ENCODE results near the gene NUB1. TPM values are rescaled to one million over a fixed set of nuclear protein-coding genes. Genes with fewer than 3 reads are reported as not detected.

NUB1 gene
- total RNA-seq, 1 donor from 2014 or later = 61.7 TPM

DNA sequence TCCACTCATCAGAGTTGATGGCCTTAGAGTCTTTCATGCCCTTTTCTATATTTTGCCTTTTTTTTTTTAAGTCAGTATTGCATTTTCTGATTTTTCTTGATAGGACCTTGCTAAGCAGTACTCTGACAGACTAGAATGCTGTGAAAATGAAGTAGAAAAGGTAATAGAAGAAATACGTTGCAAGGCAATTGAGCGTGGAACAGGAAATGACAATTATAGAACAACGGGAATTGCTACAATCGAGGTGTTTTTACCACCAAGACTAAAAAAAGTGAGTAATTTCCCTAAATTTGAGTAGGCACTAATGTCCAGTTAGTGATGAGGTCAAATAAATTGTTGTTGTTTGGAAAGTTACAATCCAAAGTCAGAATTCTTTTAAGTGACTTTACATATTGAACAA, 7.4 kb downstream of the NUB1 start:
- H3K36me3 Mint-ChIP-seq (ENCODE audit: unreplicated experiment) = peaks cover 41% of the 10 kb centered on the region
- no peak overlapping the region for H3K27ac Mint-ChIP-seq (ENCODE audit: unreplicated experiment)
- no peak overlapping the region for H3K4me3 Mint-ChIP-seq (ENCODE audit: unreplicated experiment)
- H3K27me3 Mint-ChIP-seq (ENCODE audit: unreplicated experiment) = no peaks in the 10 kb centered on the region
- DNase-seq (ENCODE audit: extremely low spot score, unreplicated experiment) = no peak
- no peak for TF ChIP-seq CTCF (IDR thresholded peaks at IDR 0.05)
- no peaks in the 10 kb centered on the region for H3K9me3 Mint-ChIP-seq (ENCODE audit: unreplicated experiment)
- H3K4me1 Mint-ChIP-seq (ENCODE audit: unreplicated experiment) = peaks cover 9% of the 10 kb centered on the region

DNA sequence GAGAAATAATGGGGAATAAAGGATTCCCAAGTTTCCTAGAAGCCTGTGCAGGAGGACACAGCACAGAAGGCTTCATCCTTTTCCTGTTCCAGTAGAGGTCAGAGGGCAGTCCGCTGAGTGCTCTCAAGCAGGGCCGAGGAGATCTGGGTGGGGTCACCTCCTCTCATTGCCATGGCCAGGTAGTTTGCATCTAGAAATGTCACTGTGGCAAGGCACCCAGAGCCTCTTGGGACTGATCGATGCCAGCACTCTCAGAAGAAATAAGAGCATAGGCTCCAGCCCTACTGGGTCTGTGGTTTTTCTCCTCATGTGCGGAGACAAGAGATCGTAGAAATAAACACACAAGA, 7.9 kb downstream of the NUB1 start:
- no peaks in the 10 kb centered on the region for H3K9me3 Mint-ChIP-seq (ENCODE audit: unreplicated experiment)
- H3K36me3 Mint-ChIP-seq (ENCODE audit: unreplicated experiment) = peaks cover 46% of the 10 kb centered on the region
- no peak for DNase-seq (ENCODE audit: extremely low spot score, unreplicated experiment)
- H3K4me3 Mint-ChIP-seq (ENCODE audit: unreplicated experiment) = no peak overlapping the region
- no peaks in the 10 kb centered on the region for H3K27me3 Mint-ChIP-seq (ENCODE audit: unreplicated experiment)
- no peak overlapping the region for H3K27ac Mint-ChIP-seq (ENCODE audit: unreplicated experiment)
- peaks cover 9% of the 10 kb centered on the region for H3K4me1 Mint-ChIP-seq (ENCODE audit: unreplicated experiment)
- TF ChIP-seq CTCF (IDR thresholded peaks at IDR 0.05) = no peak

DNA sequence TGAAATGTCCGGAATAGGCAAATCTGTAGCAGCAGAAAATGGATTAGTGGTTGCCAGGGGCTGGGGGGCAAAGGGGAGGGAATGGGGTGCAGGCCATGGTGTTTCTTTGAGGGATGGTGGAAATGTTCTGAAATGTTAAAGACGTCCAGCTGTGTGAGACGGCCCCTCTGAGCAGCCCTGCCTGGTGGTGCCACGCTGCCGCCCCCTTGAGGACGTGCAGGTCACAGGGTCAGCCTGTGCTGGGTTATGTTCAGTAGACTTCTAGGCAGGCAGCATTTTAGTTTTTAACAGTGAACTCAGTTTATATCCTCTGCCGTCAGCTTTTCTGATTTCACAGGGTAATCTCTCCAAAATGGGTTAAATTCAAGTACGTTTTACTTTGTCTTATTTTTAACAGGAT, 9.4 kb downstream of the NUB1 start:
- Mint-ChIP-seq H3K4me3 (ENCODE audit: unreplicated experiment) (no peak overlapping the region), H3K9me3 (ENCODE audit: unreplicated experiment) (no peaks in the 10 kb centered on the region)

GRCh38 chr7:151351967-151352366, 10.4 kb downstream of the NUB1 start:
- no peak for TF ChIP-seq CTCF (IDR thresholded peaks at IDR 0.05)
- H3K36me3 Mint-ChIP-seq (ENCODE audit: unreplicated experiment) = peaks cover 56% of the 10 kb centered on the region
- no peak for DNase-seq (ENCODE audit: extremely low spot score, unreplicated experiment)
- no peaks in the 10 kb centered on the region for H3K27me3 Mint-ChIP-seq (ENCODE audit: unreplicated experiment)
- H3K4me1 Mint-ChIP-seq (ENCODE audit: unreplicated experiment) = peaks cover 7% of the 10 kb centered on the region
- H3K27ac Mint-ChIP-seq (ENCODE audit: unreplicated experiment) = no peak overlapping the region
- no peak overlapping the region for H3K4me3 Mint-ChIP-seq (ENCODE audit: unreplicated experiment)
- no peaks in the 10 kb centered on the region for H3K9me3 Mint-ChIP-seq (ENCODE audit: unreplicated experiment)

More for the DNA sequence above, 9.4 kb downstream of the NUB1 start:
- Mint-ChIP-seq H3K27me3 (ENCODE audit: unreplicated experiment) (no peaks in the 10 kb centered on the region), H3K27ac (ENCODE audit: unreplicated experiment) (no peak overlapping the region), H3K36me3 (ENCODE audit: unreplicated experiment) (peaks cover 52% of the 10 kb centered on the region), H3K4me1 (ENCODE audit: unreplicated experiment) (peaks cover 7% of the 10 kb centered on the region)
- DNase-seq (ENCODE audit: extremely low spot score, unreplicated experiment) = no peak
- no peak for TF ChIP-seq CTCF (IDR thresholded peaks at IDR 0.05)

DNA sequence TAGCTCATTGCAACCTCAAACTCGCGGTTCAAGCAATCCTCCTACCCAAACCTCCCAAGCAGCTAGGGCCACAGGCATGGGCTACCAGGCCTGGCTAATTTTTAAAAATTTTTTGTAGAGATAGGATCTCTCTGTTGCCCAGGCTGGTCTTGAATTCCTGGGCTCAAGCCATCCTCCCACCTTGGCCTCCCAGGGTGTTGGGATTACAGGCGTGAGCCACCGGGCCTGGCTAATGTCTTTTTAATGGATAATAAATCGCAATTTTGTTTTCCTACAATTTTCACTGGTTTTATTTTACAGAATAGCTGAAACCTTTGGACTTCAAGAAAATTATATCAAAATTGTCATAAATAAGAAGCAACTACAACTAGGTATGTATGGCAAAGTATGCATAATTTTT, 10.9 kb downstream of the NUB1 start:
- Mint-ChIP-seq H3K4me3 (ENCODE audit: unreplicated experiment) (no peak overlapping the region), H3K4me1 (ENCODE audit: unreplicated experiment) (peaks cover 7% of the 10 kb centered on the region), H3K27ac (ENCODE audit: unreplicated experiment) (no peak overlapping the region), H3K36me3 (ENCODE audit: unreplicated experiment) (peaks cover 60% of the 10 kb centered on the region), H3K9me3 (ENCODE audit: unreplicated experiment) (no peaks in the 10 kb centered on the region), H3K27me3 (ENCODE audit: unreplicated experiment) (no peaks in the 10 kb centered on the region)
- TF ChIP-seq CTCF (IDR thresholded peaks at IDR 0.05) = no peak
- DNase-seq (ENCODE audit: extremely low spot score, unreplicated experiment) = no peak
